Psoas muscle (tissue), 8 donors: ENCODE data around the gene ISOC1. TPM values are rescaled to one million over a fixed set of nuclear protein-coding genes. Genes with fewer than 3 reads are reported as not detected.

ENCODE experiments used
- ATAC-seq, 4 donors: fragments of 200-7000 bp; cut with Tn5 transposase; one replicate each; pipeline ENCODE4 v1.9.1; 2020; ENCODE audit warnings: moderate library complexity in 3 of 4, mild to moderate bottlenecking in 2 of 4
- DNase-seq, 2 donors: peaks; one replicate each; pipeline ENCODE4 v3.0.0-alpha.2; 2020
- H3K27ac ChIP-seq: fragments of 200-600 bp; one replicate; pipeline ENCODE4 v1.8.0; 2022
- H3K27me3 ChIP-seq, 3 donors: fragments of 200-600 bp in 1 of 3; one replicate each; pipeline versions ENCODE4 v1.6.1 to v1.8.0; 2013 to 2022; ENCODE audit warnings: low read length in 2 of 3, mild to moderate bottlenecking in 2 of 3, moderate library complexity in 1 of 3; ENCODE audit not compliant: insufficient read depth in 3 of 3
- H3K36me3 ChIP-seq, 2 donors: fragments of 200-600 bp in 1 of 2; one replicate each; pipeline versions ENCODE4 v1.6.1 to v1.8.0; 2013 to 2022; ENCODE audit warnings: low read depth in 1 of 2, mild to moderate bottlenecking in 1 of 2, moderate library complexity in 1 of 2; ENCODE audit not compliant: insufficient read depth in 1 of 2
- H3K4me1 ChIP-seq: fragments of 200-600 bp; one replicate; pipeline ENCODE4 v1.8.0; 2022
- H3K4me3 ChIP-seq: fragments of 200-600 bp; one replicate; pipeline ENCODE4 v1.8.0; 2022; ENCODE audit warnings: mild to moderate bottlenecking
- H3K9me3 ChIP-seq: fragments of 200-600 bp; one replicate; pipeline ENCODE4 v1.8.0; 2022
- CTCF ChIP-seq: fragments of 200-600 bp; IDR thresholded peaks from one replicate; pipeline ENCODE4 v1.8.0; 2022; ENCODE audit warnings: antibody characterized with exemption
- WGBS, 3 donors: extraction: QIAGEN DNeasy Blood & Tissue Kit; methylation state at CpG; one replicate each; pipeline versions ENCODE4 v1.1.6 to v1.1.7; 2013; 5-methylcytosine and 5-hydroxymethylcytosine counted together
- intact Hi-C, 2 donors: fragments of 100-400 bp; cut with DNase I; formaldehyde crosslinking; loops; one replicate each; pipeline versions ENCODE4 v1.11.0 to v1.14.2; 2022
- polyA plus RNA-seq, 3 donors: library from polyadenylated mRNA; stranded (reverse); fragments of 200-250 nt; gene quantifications; one replicate each; pipeline ENCODE4 v1.2.3, GENCODE V29; 2013
- total RNA-seq, 4 donors: library from RNA; stranded (reverse); fragmentation: NEBNext Ultra II Directional in 2 of 4; extraction: Animal tissue kit (Norgen Biotek cat#: 25700) in 2 of 4; gene quantifications; one replicate each; pipeline versions ENCODE4 v1.2.1 to v1.2.4, GENCODE V29; 2021 to 2023
- donor health status: healthy with polysubstance abuse.
- donor health status: DM: no; HTN: no; CAD: no; lungs with moderate emphysema.
- donor health status: Bipolar disorder and iron deficiency.
- donor health status: healthy.
- donor health status: DM: yes; HTN: yes; CAD: no.
- donor health status: DM: no; HTN: no; CAD: no.
- donor health status: DM: no; HTN: no; CAD: no.
- donor health status: DM: yes; HTN: yes; CAD: no.

ISOC1 gene
- total and polyA plus RNA-seq, 7 donors = 6.6 to 18.8 (median 11.3) TPM

DNA sequence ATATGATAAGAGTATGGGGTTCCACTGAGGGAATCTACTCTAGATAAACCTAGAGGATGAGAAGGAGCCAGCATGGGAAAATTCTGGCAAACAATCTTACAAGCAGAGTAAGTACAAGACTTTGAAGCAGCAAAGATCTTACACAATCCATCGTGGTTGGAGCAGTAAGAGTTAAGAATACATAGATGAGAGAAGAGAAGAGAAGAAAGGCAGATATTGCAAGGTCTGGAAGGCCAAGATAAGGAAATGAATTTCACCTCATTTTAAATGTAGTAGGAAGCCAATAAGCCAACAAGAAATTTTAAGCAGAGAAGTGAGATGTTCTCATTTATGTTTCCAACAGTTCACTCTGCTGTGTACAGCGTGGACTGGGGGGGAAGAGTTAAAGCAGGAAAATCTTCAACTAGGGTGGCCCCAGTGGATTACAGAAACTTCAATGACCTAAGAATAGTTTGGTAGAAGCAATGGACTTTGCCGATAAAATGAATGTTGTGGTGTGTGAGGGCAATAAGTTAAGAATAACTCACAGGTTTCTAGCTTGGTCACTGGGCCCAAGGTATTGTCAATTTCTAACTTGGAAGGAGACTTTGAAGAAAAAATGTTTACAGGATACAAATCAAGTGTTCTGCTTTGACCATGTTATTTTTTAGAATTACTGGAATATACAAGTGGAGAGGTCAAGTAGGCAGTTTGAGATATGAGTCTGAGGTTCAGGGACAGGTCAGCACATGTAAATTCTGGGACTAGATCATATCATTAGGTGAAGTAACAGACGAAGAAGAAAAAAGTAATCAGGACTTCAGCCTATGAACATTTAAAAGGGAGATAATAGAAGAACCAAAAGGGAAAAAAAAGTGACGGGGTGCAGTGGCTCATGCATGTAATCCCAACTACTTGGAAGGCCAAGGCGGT, 12.1 kb upstream of the ISOC1 start:
- no peaks in the 10 kb centered on the region for H3K27me3 ChIP-seq
- ATAC-seq (no peak), DNase-seq (no peak)
- H3K9me3 ChIP-seq = no peaks in the 10 kb centered on the region
- no peaks in the 10 kb centered on the region for H3K36me3 ChIP-seq
- intact Hi-C loops = no loop called here
- no peak overlapping the region for H3K4me3 ChIP-seq
- no peaks in the 10 kb centered on the region for H3K4me1 ChIP-seq
- WGBS, 3 donors = 89 to 93% (median 91%) methylated on average over 6 of the region's 6 CpGs
- TF ChIP-seq CTCF = no peak
- no peak overlapping the region for H3K27ac ChIP-seq

DNA sequence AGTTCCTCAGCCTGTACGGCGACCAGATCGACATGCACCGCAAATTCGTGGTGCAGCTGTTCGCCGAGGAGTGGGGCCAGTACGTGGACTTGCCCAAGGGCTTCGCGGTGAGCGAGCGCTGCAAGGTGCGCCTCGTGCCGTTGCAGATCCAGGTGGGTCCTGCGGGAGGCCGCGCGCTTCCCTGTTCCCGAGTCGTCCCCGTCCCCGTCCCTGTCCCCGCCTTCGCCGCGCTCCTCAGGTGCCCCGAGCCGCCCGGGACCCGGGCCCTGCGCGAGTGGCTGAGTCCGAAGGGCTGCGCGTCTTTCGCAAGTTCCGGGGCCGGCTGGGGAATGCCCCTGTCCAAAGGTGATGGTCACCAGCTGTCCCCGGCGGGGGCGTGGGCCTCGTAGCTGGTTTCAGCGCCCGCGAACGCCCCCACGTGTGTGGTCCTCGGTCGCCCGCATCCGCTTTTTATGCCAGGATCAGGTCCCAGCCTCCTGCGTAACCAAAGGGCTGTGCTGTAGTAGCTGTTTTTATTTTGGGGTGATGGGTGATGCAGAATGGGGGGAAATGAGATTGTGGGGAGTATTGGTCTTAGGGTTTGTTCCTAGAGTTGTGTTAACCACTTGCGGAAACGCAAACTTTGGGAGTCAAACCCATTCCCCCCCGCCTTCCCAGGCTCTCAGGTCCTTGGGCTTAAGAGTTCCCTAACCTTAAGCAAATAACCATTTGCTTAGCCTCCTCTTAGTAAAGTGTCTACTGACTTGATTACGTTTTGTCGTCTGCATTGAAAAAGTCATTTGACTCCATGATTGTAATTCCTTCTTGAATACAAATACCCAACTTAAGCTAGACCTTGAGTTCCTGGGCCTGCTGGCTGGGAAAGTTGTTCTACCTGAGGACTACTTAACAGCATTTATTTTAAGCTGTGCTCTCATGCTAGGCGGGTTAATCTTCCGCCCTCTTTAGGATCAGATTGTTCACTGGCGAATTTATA, 663 bp downstream of the ISOC1 start:
- ATAC-seq (peak; percentile 65 to 70 (median 68)), DNase-seq (peak; percentile 75 to 77)
- peak; percentile 2 for TF ChIP-seq CTCF
- intact Hi-C loops = no loop called here
- H3K4me1 ChIP-seq = peaks cover 24% of the 10 kb centered on the region
- no peaks in the 10 kb centered on the region for H3K27me3 ChIP-seq
- no peaks in the 10 kb centered on the region for H3K9me3 ChIP-seq
- peak overlapping the region; percentile 80 for H3K4me3 ChIP-seq
- WGBS, 3 donors = 2% methylated on average over 61 of the region's 61 CpGs
- peak overlapping the region; percentile 80 for H3K27ac ChIP-seq
- H3K36me3 ChIP-seq = no peaks in the 10 kb centered on the region

DNA sequence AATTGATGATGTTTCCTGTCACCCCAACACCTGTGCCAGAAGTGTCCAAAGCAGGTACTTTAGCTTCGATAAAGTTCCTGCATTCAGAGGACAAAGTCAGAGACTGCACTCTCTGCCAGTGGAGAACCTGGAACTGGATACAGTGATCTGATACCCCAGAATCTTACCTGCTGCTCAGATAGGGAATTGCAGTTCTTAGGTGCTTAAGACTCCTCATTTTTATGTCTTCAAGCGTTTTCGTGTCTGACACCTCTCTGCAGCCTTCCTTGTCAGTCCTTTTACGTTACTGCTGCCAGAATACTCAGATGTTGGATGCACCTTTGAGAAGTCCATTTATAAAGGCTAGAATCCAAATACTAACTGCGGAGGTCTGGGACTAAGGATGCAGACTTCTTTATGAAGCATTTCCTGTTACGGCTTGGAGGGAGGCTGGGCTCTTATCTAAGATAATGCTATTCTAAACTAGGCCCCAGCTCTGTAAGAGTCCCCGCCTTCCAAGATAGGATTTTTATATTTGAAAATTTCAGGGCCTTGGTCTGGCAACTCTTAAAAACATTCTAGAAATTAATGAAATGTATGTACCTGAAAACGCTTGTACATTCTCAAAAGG, 1.9 kb downstream of the ISOC1 start:
- no peak for TF ChIP-seq CTCF
- H3K4me1 ChIP-seq = peaks cover 27% of the 10 kb centered on the region
- WGBS, 3 donors = 53 to 67% (median 57%) methylated on average over 8 of the region's 8 CpGs
- H3K9me3 ChIP-seq = no peaks in the 10 kb centered on the region
- H3K27ac ChIP-seq = peak overlapping the region; percentile 80
- intact Hi-C loops = no loop called here
- no peaks in the 10 kb centered on the region for H3K36me3 ChIP-seq
- DNase-seq = no peak
- ATAC-seq = no peak
- no peaks in the 10 kb centered on the region for H3K27me3 ChIP-seq
- peak overlapping the region; percentile 80 for H3K4me3 ChIP-seq

DNA sequence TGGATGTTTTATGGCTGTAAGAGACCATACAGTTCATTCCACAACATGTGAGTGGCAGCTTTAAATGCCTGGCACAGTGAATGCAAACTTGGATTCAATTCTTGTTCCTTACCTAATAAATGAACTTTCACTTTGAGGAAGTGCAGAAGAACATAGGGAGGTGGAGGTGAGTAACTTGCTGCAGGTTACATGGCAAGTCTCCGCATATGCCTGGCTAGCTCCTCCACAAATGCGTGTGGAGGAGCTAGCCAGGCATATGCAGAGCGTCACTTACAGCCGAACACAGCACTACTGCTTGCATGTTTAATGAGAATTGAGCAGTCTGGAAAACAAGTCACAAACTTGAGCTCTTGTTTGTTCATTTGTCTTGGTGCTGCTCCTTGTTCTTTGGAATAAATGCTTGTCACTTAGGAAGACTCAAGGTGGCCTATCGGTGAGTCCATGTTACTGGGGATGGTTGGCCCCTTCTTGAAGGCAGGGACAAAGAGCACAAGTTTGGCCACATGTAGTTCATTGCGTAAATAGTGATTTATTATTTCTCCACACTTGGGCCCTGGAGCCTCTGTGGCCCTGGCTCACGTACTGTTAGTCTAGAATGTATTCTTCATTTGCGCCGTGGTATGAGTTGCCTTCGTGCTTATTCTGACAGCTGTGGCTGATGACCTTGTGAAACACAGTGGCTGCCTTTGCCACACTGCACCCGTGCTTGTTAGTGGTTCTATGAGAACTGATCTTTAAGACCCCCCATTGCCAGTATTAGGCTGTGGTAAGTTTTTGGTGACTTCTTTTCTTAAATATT, 3.1 kb downstream of the ISOC1 start:
- no peak for TF ChIP-seq CTCF
- H3K4me3 ChIP-seq = peak overlapping the region; percentile 80
- DNase-seq (no peak), ATAC-seq (peak in 2 of 4 donors; percentile 30 to 34)
- intact Hi-C loops = no loop called here
- peak overlapping the region; percentile 20 for H3K27ac ChIP-seq
- H3K9me3 ChIP-seq = no peaks in the 10 kb centered on the region
- no peaks in the 10 kb centered on the region for H3K27me3 ChIP-seq
- WGBS, 3 donors = 42 to 56% (median 44%) methylated on average over 11 of the region's 11 CpGs
- peaks cover 36% of the 10 kb centered on the region for H3K4me1 ChIP-seq
- H3K36me3 ChIP-seq = no peaks in the 10 kb centered on the region
